Smooth muscle cell (in vitro differentiated cells): Measurements from ENCODE around the gene SZT2. TPM values are rescaled to one million over a fixed set of nuclear protein-coding genes. Genes with fewer than 3 reads are reported as not detected.

Source experiments
- DNase-seq: peaks from one replicate; lab custom pipeline; 2025; ENCODE audit not compliant: unreplicated experiment; lab: John Stamatoyannopoulos, UW
- H2AFZ ChIP-seq: fragments of 200-600 bp; sonication (generic); 2 replicates; pipeline ENCODE4 v1.6.0; 2016; ENCODE audit warnings: antibody characterized with exemption, low read depth, mild to moderate bottlenecking
- H3F3A ChIP-seq: fragments of 200-600 bp; sonication (generic); 2 replicates; pipeline ENCODE4 v1.6.0; 2017; ENCODE audit warnings: antibody characterized with exemption, low read depth
- H3K27ac ChIP-seq: fragments of 200-600 bp; sonication (generic); 2 replicates; pipeline ENCODE4 v1.5.1; 2016; ENCODE audit warnings: low read depth, mild to moderate bottlenecking
- H3K27me3 ChIP-seq: fragments of 200-600 bp; sonication (generic); 2 replicates; pipeline ENCODE4 v1.6.1; 2016; ENCODE audit warnings: low read depth, mild to moderate bottlenecking
- H3K36me3 ChIP-seq: fragments of 200-600 bp; sonication (generic); 2 replicates; pipeline ENCODE4 v1.5.1; 2016; ENCODE audit warnings: low read depth
- H3K4me1 ChIP-seq: fragments of 200-600 bp; sonication (generic); 2 replicates; pipeline ENCODE4 v1.5.1; 2016; ENCODE audit warnings: low read depth
- H3K4me2 ChIP-seq: fragments of 200-600 bp; sonication (generic); 2 replicates; pipeline ENCODE4 v1.6.0; 2016; ENCODE audit warnings: mild to moderate bottlenecking
- H3K4me3 ChIP-seq: fragments of 200-600 bp; sonication (generic); 2 replicates; pipeline ENCODE4 v1.5.1; 2016; ENCODE audit warnings: mild to moderate bottlenecking
- H3K79me2 ChIP-seq: fragments of 200-600 bp; sonication (generic); 2 replicates; pipeline ENCODE4 v1.6.0; 2016; ENCODE audit warnings: low read depth, mild to moderate bottlenecking
- H3K9ac ChIP-seq: fragments of 200-600 bp; sonication (generic); 2 replicates; pipeline ENCODE4 v1.6.0; 2016; ENCODE audit warnings: low read depth
- H3K9me3 ChIP-seq: fragments of 200-600 bp; sonication (generic); replicated peaks from 2 replicates; pipeline ENCODE4 v1.5.1; 2016; ENCODE audit warnings: low read depth
- H4K20me1 ChIP-seq: fragments of 200-600 bp; sonication (generic); 2 replicates; pipeline ENCODE4 v1.6.0; 2016; ENCODE audit warnings: low read depth
- WGBS: methylation state at CpG from one replicate; pipeline ENCODE4 v1.1.7; 2016; ENCODE audit warnings: low lambda C conversion rate; 5-methylcytosine and 5-hydroxymethylcytosine counted together
- polyA plus RNA-seq: library from polyadenylated mRNA; unstranded; fragments of >200 nt; fragmentation: Nextera tagmentation; extraction: Ambion mirVana; gene quantifications from 2 replicates; pipeline ENCODE4 v1.2.1, GENCODE V29; 2016
- total RNA-seq: library from RNA; depleted of rRNA; stranded (reverse); fragments of >200 nt; gene quantifications from 2 replicates; pipeline ENCODE4 v1.2.3, GENCODE V29; 2014
- TF ChIP-seq, protein P1 (sequence below): fragments of 200-600 bp; sonication (generic); IDR thresholded peaks from 2 replicates; pipeline ENCODE4 v1.5.1; 2017; ENCODE audit warnings: borderline replicate concordance, mild to moderate bottlenecking, antibody characterized with exemption; ENCODE audit not compliant: insufficient read depth, poor library complexity, severe bottlenecking

SZT2 gene
- total and polyA plus RNA-seq, 2 experiments from 2014 or later = 9.0 to 20.8 TPM

DNA sequence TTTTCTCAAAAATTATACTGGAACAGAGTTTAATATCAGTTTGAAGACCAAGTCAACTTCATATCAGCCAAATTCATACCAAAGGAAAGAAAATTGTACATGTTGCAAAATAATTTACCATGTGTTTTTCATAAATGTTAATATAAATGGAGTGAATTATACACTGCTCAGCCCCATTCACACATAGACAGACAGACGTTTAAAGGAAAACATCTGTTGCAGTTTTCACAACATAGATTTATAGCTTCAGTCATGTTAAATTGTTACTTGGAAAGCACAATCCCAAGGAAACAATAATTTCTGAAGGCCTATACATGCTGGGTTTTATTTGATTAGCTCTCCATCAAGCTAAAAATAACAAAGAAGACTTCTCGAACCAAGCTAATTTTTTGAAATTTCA is 91.8 kb downstream of the SZT2 start:
- WGBS = 88% methylated on average over 2 of the region's 2 CpGs
- no peaks in the 10 kb centered on the region for H3K36me3 ChIP-seq
- H3K27me3 ChIP-seq = no peaks in the 10 kb centered on the region
- no peak overlapping the region for H3K4me3 ChIP-seq
- no peaks in the 10 kb centered on the region for H3F3A ChIP-seq
- H3K4me2 ChIP-seq = no peak overlapping the region
- H3K9ac ChIP-seq = no peak overlapping the region
- no peak for DNase-seq
- no peaks in the 10 kb centered on the region for H3K9me3 ChIP-seq
- H3K79me2 ChIP-seq = no peaks in the 10 kb centered on the region
- no peak overlapping the region for H2AFZ ChIP-seq
- H3K4me1 ChIP-seq = no peaks in the 10 kb centered on the region
- H3K27ac ChIP-seq = no peak overlapping the region
- TF ChIP-seq, protein P1, sequence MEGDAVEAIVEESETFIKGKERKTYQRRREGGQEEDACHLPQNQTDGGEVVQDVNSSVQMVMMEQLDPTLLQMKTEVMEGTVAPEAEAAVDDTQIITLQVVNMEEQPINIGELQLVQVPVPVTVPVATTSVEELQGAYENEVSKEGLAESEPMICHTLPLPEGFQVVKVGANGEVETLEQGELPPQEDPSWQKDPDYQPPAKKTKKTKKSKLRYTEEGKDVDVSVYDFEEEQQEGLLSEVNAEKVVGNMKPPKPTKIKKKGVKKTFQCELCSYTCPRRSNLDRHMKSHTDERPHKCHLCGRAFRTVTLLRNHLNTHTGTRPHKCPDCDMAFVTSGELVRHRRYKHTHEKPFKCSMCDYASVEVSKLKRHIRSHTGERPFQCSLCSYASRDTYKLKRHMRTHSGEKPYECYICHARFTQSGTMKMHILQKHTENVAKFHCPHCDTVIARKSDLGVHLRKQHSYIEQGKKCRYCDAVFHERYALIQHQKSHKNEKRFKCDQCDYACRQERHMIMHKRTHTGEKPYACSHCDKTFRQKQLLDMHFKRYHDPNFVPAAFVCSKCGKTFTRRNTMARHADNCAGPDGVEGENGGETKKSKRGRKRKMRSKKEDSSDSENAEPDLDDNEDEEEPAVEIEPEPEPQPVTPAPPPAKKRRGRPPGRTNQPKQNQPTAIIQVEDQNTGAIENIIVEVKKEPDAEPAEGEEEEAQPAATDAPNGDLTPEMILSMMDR = no peak
- no peaks in the 10 kb centered on the region for H4K20me1 ChIP-seq

DNA sequence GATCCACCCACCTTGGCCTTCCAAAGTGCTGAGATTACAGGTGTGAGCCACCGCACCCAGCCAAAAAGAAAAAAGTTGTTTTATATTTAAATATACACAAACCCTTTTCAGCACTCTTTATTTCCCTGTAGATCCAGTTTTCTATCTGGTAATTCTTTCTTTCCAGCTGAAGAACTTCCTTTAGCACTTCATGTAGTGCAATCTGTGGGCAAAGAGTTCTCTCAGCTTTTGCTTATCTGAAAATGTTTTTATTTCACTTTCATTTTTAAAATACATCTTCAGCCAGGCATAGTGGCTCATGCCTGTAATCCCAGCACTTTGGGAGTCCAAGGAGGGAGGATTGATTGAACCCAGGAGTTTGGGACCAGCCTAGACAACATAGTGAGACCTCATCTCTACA is 92.5 kb downstream of the SZT2 start:
- Histone ChIP-seq H3K79me2 (no peaks in the 10 kb centered on the region), H3K27ac (no peak overlapping the region), H3K9ac (no peak overlapping the region), H4K20me1 (no peaks in the 10 kb centered on the region), H3F3A (no peaks in the 10 kb centered on the region), H2AFZ (no peak overlapping the region), H3K36me3 (no peaks in the 10 kb centered on the region), H3K4me2 (no peak overlapping the region), H3K4me1 (no peaks in the 10 kb centered on the region), H3K4me3 (no peak overlapping the region), H3K27me3 (no peaks in the 10 kb centered on the region), H3K9me3 (no peaks in the 10 kb centered on the region)
- WGBS = 94% methylated on average over 1 of the region's 1 CpG
- TF ChIP-seq, protein P1 = no peak
- DNase-seq = no peak

DNA sequence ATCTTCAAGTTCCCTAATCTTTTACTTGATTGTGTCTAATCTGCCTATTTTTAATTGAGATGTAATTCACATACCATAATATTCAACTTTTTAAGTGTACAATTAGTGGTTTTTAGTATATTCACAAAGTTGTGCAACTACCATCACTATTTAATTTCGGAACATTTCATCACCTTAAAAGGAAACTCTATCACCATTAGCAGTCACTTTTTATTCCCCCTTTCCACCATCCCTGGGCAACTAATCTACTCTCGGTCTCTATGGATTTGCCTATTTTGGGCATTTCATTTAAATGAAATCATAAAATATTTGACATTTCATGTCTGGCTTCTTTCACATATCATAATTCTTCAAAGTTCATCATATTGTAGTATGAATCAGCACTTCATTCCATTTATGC is 94.7 kb downstream of the SZT2 start:
- 91% methylated on average over 2 of the region's 2 CpGs for WGBS

DNA sequence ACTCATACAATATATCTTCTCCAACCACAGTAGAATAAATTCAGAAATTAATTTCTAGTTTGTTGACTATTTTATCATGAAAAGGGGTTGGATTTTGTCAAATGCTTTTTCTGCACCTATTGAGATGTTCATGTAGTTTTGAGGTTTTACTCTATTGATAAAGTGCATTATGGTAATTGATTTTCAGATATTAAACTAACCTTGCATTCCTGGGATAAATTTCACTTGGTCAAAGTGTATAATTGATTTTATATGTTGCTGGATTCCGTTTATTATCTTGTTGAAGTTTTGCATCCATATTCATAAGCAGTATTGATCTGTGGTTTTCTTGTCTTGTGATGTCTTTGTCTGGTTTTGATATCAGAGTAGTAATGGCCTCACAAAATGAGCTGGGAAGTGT is 98.5 kb downstream of the SZT2 start:
- H3F3A ChIP-seq = no peaks in the 10 kb centered on the region
- H4K20me1 ChIP-seq = no peaks in the 10 kb centered on the region
- H2AFZ ChIP-seq = no peak overlapping the region
- no peak overlapping the region for H3K9ac ChIP-seq
- no peaks in the 10 kb centered on the region for H3K79me2 ChIP-seq
- TF ChIP-seq, protein P1 = no peak
- no peaks in the 10 kb centered on the region for H3K4me1 ChIP-seq
- no peaks in the 10 kb centered on the region for H3K27me3 ChIP-seq
- H3K27ac ChIP-seq = no peak overlapping the region
- DNase-seq = no peak
- H3K36me3 ChIP-seq = no peaks in the 10 kb centered on the region
- H3K4me2 ChIP-seq = no peak overlapping the region
- H3K4me3 ChIP-seq = no peak overlapping the region
- H3K9me3 ChIP-seq = peaks cover 6% of the 10 kb centered on the region
- WGBS = 52% methylated on average over 1 of the region's 1 CpG

More for the DNA sequence above, 94.7 kb downstream of the SZT2 start:
- no peak for DNase-seq
- no peaks in the 10 kb centered on the region for H3K27me3 ChIP-seq
- peaks cover 6% of the 10 kb centered on the region for H3K9me3 ChIP-seq
- TF ChIP-seq, protein P1 = no peak
- H3K4me2 ChIP-seq = no peak overlapping the region
- H3K4me1 ChIP-seq = no peaks in the 10 kb centered on the region
- H2AFZ ChIP-seq = no peak overlapping the region
- H3K27ac ChIP-seq = no peak overlapping the region
- H4K20me1 ChIP-seq = no peaks in the 10 kb centered on the region
- no peaks in the 10 kb centered on the region for H3K79me2 ChIP-seq
- no peaks in the 10 kb centered on the region for H3K36me3 ChIP-seq
- no peaks in the 10 kb centered on the region for H3F3A ChIP-seq
- no peak overlapping the region for H3K9ac ChIP-seq
- H3K4me3 ChIP-seq = no peak overlapping the region
